GM21381 (cell line): Measurements from ENCODE around the gene UGT3A2.

ENCODE experiments used
- ATAC-seq: cut with Tn5 transposase; IDR thresholded peaks from one replicate; pipeline ENCODE4 v1.9.1; 2021; ENCODE audit warnings: mild to moderate bottlenecking, moderate library complexity; ENCODE audit not compliant: unreplicated experiment

Gene UGT3A2, protein sequence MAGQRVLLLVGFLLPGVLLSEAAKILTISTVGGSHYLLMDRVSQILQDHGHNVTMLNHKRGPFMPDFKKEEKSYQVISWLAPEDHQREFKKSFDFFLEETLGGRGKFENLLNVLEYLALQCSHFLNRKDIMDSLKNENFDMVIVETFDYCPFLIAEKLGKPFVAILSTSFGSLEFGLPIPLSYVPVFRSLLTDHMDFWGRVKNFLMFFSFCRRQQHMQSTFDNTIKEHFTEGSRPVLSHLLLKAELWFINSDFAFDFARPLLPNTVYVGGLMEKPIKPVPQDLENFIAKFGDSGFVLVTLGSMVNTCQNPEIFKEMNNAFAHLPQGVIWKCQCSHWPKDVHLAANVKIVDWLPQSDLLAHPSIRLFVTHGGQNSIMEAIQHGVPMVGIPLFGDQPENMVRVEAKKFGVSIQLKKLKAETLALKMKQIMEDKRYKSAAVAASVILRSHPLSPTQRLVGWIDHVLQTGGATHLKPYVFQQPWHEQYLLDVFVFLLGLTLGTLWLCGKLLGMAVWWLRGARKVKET

DNA sequence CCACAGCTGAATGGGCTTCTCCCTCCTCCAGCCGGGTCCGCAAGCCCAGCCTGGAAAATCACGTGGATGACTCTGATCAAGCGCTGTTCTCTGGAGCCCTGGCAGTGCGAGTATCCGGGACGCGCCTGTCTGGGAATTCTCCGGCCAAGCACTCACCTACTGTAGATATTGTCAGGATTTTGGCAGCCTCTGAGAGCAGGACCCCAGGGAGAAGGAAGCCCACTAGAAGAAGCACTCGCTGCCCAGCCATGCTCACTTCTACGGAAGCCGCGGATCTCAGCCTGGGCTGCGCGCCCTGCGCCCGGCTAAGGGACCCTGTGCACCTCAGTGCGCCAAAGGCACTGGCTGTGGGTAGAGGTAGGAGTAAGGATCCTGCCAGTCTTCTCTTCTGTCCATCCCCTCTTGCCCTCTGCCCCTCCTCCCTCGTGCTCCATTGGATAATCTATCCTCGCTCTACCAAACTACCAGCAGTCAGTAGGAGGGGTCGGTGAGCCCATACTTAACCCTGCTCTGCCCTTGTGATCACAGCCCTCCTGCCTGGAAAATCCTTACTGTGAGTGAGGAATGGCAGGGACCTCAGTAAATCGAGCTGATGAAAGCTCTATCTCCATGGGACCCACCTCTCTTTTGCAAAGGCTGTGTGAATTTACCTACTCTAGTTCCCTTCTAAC lies at the start of gene UGT3A2:
UGT3A2 (minus strand) TSS at position 343 of the 671 bp plus-strand sequence; CDS start at position 250, 93 bp downstream.
- ATAC-seq = no peak

DNA sequence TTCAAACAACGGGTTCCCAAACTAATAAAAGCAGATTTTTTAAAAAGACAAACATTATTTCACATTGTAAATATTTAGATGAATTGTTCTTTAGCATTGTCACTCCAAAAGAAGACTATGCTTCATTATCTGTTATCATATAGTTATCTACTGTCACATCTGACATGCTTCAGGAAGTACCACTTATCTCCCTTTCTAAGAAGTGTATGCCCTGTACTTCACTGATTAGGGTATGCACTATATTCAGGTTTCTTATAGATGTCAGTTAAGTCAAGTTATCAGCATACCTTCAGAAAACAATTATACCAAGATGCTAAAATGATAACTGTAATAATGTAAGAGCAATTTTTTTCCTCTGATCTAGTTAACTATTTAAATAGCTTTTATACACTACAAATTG lies 44.6 kb upstream of the UGT3A2 start:
- no peak for ATAC-seq

DNA sequence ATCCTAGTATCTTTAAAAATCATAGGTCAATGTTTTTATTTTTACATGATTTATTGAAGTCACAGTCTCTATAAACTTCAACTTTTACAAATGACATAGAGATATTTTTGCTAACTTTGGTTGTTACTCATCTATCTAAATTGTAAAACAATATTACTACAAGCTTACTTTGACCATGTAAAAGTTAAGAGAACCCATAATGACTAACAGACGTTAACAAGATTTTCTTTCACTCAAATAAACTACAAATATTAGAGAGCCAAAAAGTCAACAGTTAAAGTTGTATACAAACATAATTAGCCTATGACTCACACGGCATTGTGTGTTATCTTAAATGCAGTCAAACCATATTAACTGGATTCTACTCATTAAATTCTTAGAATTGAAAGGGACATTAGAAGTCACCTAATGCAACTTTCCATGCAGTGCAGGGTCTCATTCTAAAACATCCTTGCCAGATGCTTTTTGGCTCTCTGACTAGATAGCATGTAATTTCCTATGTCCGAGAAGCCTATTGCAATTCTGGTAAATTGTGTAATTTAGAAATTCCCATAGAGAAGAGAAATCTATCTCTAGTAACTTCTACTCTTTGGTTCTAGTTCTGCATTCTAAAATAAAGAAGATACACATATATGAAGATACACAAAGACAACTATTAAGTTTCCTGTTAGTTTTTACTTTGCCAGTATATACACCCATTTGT lies 42.2 kb upstream of the UGT3A2 start:
- ATAC-seq = no peak

DNA sequence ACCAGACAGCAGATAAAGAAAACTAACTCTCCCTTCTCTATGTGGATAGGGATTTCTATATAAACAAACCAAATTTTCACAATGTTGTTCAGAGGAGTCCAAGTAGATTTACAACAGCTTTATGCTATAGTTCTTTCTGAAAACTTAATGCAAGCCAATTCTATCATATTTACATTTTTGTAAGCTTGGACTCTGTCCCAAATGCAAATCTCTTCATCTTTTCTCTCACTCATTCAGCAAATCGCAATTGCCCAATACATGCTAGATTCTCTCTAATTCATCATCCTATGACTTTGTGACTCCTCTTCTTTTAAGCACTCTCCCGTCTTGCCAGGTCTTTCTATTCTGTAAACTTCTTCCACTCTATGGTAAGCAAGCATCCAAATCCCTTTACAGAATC lies 39.1 kb upstream of the UGT3A2 start:
- ATAC-seq = no peak

DNA sequence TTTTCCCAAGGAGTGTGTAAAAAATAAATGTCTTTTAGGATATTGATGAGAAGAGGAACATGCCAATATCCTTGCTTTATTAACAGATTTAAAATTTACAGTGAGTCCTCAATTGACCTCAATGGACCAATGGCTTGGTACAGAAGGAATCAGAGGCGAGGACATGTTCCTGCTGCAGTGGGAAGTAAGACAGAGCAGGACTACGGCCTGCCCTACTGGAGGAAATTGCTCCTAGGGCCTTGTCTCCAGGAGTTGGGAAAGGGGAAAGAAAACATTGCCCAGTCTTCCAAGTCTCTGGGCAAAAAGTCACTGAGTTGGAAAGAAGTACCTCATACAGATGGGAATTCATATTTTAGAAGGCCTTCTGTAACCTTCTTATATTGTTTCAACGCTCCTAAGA lies 33.1 kb upstream of the UGT3A2 start:
- ATAC-seq = no peak

DNA sequence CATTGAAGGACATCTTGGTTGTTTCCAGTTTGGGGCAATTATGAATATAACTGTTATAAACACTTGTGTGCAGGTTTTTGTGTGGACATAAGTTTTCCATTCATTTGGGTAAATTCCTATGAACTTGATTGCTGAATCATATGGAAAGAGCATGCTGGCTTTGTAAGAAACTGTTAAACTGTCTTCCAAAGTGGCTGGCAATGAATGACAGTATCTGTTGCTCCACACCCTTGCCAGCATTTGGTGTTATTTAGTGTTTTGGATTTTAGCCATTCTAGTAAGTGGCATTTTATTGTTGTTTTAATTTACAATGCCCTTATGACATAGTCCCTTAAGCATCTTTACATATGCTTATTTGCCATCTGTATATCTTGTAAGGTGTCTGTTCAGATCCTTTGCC lies 29.8 kb upstream of the UGT3A2 start:
- ATAC-seq = no peak

DNA sequence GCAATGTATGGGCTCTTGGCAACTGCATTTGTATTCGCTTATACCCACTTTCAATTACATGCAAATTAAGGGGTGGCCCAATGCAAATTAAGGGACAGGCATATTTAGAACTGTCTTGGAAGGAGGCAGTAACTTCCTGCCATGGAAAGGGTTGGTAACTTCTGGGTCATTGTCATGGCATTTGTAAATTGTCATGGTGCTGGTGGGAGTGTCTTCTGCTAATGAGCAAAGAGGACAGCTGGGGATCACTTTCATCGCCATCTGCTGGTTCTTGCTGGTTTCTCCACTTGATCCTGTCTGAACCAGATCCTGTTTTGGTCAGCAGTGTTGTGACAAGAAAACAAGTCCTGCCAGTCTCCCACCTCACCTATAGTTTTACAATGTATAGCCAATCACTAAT lies 23.3 kb upstream of the UGT3A2 start:
- ATAC-seq = peak; percentile 83

DNA sequence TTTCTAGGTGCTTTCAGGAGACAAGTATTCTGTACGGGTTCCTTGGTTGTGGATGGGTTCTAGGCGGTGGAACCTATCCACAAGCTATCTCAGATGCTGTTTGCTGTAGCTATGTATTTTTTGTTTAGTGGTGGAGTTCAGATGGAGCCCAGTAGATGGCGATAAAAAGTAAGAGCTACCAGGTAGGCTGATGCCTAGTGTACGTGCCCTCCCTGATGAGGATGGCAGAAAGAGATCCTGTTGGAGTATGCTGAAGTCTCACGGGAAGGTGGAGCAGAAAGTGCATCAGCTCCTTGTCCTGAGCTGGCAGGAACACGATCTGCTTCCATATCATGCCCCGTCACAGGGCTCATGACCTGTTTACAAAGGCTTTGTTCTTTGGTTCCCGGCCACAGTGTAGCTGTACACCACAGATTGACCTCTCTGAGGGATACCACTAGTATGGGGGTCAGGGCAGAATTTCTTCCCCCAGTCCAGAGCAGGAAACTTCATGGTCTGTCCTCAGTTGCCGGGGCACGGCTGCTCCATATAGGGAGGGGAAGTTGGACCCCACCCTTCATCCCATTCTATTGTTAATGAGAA lies 12.6 kb upstream of the UGT3A2 start:
- ATAC-seq = peak; percentile 89

DNA sequence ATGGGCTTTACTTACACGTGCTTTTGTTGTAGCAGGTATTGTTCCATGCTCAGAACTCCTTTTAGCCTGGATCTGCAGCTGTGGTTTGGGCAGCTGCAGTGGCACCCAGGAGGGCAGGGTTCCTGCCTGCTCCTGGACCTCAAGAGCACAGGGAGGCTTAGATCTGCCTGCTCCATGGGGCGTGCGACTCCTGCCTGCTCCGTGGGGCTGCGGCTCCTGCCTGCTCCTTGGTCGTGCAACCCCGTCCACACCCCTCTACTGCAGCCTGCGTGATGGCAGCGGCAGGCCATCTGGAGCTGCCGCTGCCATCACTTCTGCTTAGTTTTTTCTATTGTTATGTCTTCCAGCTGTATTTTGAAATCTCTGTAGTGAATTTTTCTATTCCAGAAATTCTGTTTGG lies 11.7 kb upstream of the UGT3A2 start:
- ATAC-seq = no peak

DNA sequence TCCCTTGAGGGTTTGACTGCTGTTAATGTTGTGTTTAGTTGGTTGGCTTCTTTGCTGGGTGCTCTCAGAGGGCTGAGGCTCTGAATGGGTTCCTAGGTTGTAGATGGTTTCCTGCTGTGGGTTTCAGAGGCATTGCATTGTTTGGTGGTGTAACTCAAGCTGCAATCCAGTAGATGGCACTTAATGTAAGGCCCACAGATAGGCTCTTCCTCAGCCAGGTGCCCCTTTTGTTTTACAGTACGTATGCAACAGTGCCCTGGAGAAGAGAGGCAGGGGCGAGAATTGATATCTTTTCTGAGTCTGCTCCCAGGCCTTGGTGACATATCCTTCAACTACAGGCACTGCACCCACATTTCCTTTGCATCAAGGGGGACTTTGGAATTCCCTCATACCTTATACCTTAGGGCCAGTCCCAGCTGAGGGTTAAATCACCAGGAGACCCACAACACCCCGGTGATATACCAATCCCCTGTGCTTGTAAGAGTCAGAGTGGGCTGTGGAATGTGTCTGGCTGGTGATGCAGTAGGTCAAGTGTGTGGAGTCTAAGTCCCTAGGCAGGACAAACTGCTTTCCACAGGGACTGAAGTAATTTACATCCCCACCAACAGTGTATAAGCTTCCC lies 7.0 kb upstream of the UGT3A2 start:
- peak; percentile 73 for ATAC-seq

DNA sequence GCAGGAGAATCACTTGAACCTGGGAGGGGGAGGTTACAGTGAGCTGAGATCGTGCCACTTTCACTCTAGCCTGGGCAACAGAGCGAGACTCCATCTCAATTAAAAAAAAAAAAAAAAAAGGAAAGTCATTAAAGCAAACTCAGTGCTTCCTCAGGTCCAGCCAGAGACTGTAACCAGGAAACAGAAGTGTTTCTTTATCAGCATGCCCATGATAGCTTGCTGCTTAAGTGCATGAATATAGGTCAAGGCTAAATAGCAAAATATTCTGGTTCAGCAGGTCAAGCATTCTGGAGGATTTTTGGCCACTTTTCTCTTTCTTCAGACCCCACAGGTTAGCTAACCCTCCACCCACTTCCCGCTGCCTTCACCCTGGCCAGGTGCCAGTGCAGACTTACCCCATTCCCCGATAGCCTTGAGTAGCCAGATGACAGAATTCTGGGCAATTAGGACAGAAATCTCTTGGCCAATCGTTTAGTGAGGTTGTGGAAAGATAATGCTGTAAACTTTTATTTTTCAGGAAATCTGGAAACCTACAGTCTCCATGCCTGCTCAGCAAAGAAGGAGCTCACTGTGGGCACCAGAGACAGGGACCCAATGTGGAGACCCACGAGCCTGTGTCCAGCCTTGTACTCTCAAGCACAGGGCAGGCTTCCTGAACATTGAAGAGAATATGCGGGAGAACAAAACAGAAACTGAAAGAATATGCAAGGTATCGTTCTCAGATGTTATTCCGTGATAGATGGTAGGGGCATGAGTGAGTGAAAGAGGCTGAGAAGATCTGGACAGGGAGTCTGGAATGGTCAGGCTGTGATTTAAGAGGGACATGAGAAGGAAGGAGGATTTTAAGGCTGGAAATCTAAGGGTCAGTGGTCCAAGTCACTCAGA lies 4.2 kb upstream of the UGT3A2 start:
- ATAC-seq = no peak

DNA sequence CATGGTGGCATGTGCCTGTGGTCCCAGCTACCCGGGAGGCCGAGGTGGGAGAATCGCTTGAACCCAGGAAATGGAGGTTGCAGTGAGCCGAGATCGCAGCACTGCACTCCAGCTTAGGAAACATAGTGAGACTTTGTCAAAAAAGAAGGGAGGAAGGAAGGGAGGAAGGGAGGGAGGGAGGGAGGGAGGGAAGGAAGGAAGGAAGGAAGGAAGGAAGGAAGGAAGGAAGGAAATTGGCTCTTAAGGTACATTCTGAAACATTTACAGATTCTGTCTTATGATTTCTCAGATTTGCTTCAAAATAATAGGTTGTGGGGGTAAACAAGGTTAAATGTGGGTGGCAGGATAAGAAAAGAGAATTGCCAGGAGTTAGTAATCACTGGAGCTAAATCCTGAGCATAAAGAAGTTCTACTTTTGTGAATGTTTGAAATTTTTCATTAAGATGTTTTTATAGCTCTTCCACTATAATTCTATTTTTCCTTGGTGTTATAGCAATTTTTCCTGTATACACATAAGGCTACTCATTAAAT lies 2.1 kb upstream of the UGT3A2 start:
- ATAC-seq = no peak

DNA sequence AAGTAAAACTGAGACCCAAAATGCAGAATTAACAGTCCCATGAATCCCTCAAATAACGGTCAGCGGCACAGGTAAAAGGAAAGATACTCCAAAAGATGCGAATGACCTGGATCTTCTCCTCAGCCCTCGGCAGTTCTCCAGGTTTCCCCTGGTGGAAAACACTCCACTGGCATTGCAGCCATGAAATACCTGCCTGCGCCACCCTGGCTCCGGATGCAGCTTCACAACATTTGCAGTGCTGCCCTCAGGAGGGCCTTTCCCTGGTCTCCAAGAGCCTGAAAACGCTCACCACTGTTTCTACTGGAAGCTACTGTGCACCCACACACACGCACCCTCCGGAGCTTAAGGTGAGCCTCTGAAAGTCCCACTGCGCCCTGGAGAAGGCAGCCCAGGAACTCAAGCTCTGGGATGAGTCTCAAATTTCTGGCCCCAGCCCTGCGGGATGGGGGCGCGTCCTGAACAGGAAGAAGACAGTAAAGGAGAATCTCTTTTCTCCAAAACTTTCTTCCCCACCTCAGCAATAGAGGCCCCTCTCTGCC lies 612 bp downstream of the UGT3A2 start:
- no peak for ATAC-seq

DNA sequence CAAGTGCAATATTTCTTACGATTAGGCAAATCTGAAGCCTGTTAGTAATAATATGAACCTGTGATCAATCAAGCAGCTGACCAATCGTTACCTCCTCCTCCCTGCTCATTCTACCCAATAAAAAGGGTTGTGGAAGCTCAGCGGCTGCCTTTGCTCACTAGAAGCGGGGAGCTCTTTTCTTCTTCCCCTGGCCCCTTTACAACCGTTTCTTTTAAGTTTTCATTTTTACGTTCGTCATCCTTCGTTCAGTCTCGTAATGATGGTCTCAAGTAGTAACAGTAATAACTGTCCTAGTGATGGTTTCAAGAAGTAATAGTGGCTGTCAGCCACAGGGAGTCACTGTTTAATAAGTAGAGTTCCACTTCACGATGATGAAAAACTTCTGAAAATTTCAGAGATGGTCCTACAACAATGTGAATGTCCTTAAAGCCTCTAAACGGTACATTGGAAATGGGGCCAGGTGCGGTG lies 6.2 kb downstream of the UGT3A2 start:
- ATAC-seq = no peak

DNA sequence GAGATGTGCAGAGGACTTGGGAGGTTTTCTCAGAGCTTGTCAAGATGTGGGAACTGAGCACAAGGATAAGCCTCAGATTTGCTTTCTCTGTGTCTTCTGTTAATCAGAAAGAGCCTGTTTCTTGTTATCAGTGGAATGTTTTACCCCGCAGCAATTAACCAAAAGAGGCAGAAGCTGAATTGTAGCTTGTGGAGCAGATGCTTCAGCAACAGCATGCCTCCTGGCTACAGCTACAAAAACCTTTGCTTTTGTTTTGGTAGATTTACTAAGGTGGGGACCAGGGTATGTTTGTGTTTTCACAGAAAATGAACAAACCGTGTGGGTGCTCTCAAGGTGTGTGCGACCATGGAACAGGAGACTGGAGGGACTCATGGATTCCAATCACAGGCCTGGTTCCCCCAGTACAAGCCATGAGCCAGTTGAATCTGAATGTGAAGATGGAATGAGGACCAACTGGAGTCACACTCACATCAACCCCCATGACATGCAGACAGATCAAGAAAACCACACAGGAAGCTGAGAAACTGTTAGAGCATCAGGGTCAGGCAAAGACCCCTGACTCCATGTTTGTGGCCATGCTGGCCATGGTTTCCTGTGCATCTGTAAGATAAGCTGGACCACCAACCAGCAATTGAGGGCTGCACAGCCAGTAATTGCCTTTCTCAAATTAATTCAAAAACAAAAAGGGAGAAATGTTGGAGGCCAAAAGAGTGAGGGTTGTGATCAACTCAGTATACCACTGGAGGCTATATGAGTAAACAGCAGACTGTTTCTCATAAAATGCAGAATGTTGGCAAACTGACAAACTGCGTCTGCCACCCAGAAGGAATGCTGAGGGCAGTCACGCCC lies 6.9 kb downstream of the UGT3A2 start:
- ATAC-seq = no peak

DNA sequence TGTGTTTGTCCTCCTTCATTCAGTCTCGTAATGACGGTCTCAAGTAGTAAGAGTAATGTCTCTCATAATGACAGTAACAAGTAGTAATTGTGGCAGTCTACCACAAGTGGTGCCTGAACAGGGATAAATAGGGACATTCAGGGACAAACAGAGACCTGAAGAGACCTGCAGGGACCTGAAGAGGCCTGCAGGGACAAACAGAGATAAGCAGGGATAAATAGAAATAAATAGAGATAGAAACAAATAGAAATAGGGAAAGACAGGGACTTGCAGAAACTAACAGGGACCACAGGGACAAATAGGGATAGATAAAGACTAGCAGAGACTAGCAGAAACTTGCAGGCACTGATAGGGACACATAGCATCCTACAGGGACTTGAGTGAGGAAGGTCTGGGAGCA lies 7.9 kb downstream of the UGT3A2 start:
- no peak for ATAC-seq

DNA sequence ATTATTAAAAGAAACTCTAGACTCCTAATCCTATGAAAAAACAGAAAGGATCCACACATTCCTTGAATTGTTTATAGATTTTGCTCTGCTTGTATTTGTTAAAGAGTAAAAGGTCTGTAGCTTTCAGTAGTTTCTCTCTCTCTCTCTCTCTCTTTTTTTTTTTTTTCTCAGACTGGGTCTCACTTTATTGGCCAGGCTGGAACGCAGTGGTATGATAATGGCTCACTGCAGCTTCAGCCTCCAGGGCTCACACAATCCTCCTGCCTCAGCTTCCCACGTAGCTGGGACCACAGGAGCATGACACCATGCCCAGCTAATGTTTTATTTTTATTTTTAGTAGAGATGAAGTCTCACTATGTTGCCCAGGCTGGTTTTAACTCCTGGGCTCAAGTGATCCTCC lies 9.3 kb downstream of the UGT3A2 start:
- no peak for ATAC-seq

DNA sequence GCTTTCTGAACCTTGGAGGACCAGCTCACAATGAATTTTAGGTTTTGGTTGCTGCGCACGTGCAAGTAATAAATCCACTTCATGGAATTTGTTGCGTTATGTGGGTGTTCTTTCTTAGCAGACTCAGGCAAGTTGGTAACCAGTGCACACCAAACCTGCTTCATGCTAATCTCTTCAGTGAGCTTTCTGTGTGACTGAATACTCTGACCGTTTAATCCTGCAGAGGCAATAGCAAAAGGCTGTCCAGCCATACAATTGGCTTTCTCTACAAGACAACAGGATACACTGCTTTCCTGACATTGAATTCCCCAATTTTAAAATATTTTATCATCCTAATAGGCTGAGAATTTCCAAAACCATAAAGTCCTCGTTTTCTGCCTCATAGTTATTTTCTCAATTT lies 10.3 kb downstream of the UGT3A2 start:
- no peak for ATAC-seq
